Activated T-cell treated with anti-CD3 and anti-CD28 coated beads, Interleukin-2, amount 50 U/mL, for 24 hours (primary cell): ENCODE measurements around the gene SLCO4A1.

Source experiments
- DNase-seq: peaks from one replicate; pipeline ENCODE4 v3.0.0-alpha.2; 2020
- H3K27ac Mint-ChIP-seq: 2 replicates; pipeline ENCODE4 v1.8.0; 2020; ENCODE audit warnings: mild to moderate bottlenecking, mixed read lengths
- H3K27me3 Mint-ChIP-seq: 2 replicates; pipeline ENCODE4 v1.8.0; 2020; ENCODE audit warnings: mixed read lengths
- H3K36me3 Mint-ChIP-seq: 2 replicates; pipeline ENCODE4 v1.8.0; 2020; ENCODE audit warnings: low read depth, mixed read lengths
- H3K4me1 Mint-ChIP-seq: 2 replicates; pipeline ENCODE4 v1.8.0; 2020; ENCODE audit warnings: low read depth, mixed read lengths
- H3K4me3 Mint-ChIP-seq: 2 replicates; pipeline ENCODE4 v1.8.0; 2020; ENCODE audit warnings: mild to moderate bottlenecking, moderate library complexity, mixed read lengths
- H3K9me3 Mint-ChIP-seq: 2 replicates; pipeline ENCODE4 v1.8.0; 2020; ENCODE audit warnings: mixed read lengths

SLCO4A1 gene

DNA sequence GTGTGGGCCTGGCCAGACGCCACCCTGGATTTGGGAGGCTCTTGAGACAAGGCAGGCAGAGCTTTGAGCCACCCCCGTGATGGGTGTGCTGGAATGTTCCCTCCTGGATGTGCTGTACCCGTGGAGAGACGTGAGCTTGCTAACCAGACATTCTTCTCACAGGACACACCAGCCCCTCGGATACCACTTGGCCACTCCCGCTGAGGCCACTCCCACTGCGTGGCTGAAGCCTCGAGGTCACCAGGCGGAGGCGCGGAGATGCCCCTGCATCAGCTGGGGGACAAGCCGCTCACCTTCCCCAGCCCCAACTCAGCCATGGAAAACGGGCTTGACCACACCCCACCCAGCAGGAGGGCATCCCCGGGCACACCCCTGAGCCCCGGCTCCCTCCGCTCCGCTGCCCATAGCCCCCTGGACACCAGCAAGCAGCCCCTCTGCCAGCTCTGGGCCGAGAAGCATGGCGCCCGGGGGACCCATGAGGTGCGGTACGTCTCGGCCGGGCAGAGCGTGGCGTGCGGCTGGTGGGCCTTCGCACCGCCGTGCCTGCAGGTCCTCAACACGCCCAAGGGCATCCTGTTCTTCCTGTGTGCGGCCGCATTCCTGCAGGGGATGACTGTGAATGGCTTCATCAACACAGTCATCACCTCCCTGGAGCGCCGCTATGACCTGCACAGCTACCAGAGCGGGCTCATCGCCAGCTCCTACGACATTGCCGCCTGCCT lies 14.1 kb downstream of the SLCO4A1 start:
- Mint-ChIP-seq H3K27ac (no peak overlapping the region), H3K9me3 (no peaks in the 10 kb centered on the region), H3K27me3 (no peaks in the 10 kb centered on the region), H3K4me3 (no peak overlapping the region), H3K36me3 (peaks cover 77% of the 10 kb centered on the region), H3K4me1 (peaks cover 15% of the 10 kb centered on the region)
- no peak for DNase-seq

DNA sequence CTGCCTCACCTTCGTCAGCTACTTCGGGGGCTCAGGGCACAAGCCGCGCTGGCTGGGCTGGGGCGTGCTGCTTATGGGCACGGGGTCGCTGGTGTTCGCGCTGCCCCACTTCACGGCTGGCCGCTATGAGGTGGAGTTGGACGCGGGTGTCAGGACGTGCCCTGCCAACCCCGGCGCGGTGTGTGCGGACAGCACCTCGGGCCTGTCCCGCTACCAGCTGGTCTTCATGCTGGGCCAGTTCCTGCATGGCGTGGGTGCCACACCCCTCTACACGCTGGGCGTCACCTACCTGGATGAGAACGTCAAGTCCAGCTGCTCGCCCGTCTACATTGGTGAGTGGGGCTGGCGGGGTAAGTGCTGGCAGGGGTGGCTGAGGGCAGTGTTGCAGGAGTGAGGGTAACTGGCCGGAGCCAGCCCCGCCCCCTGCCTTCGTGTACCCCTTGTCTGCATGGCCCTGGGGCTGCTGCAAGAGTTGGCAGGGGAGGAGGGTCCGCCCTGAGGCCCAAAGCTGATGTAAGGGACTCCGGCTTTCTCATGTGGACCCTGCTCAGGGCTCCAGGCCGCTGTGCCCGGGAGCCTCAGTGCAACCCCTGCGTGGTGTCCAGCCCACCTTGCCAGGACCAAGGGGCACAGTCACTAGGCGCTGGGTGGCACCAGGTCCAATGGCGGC lies 14.8 kb downstream of the SLCO4A1 start:
- H3K4me1 Mint-ChIP-seq = peaks cover 10% of the 10 kb centered on the region
- H3K27me3 Mint-ChIP-seq = no peaks in the 10 kb centered on the region
- peaks cover 78% of the 10 kb centered on the region for H3K36me3 Mint-ChIP-seq
- H3K9me3 Mint-ChIP-seq = no peaks in the 10 kb centered on the region
- H3K4me3 Mint-ChIP-seq = no peak overlapping the region
- DNase-seq = no peak
- no peak overlapping the region for H3K27ac Mint-ChIP-seq

DNA sequence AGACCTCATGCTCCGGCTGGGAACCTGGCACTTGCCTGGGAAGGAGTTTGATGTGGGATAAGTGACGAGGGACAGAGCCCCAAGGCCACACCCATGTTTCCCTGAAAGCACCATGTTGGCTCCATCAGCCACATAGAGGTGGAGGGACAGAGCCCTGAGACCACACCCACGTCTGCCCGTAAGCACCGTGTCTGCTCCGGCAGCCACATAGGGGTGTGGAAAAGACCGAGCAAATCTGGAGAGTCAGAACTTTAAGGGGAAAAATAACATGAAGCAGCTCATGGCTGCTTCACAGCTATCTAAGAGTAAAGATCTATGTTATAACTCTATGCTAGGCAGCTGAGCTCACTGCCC lies 15.3 kb downstream of the SLCO4A1 start:
- H3K27ac Mint-ChIP-seq = no peak overlapping the region
- no peaks in the 10 kb centered on the region for H3K9me3 Mint-ChIP-seq
- no peaks in the 10 kb centered on the region for H3K27me3 Mint-ChIP-seq
- no peak overlapping the region for H3K4me3 Mint-ChIP-seq
- DNase-seq = no peak
- peaks cover 76% of the 10 kb centered on the region for H3K36me3 Mint-ChIP-seq
- peaks cover 4% of the 10 kb centered on the region for H3K4me1 Mint-ChIP-seq

DNA sequence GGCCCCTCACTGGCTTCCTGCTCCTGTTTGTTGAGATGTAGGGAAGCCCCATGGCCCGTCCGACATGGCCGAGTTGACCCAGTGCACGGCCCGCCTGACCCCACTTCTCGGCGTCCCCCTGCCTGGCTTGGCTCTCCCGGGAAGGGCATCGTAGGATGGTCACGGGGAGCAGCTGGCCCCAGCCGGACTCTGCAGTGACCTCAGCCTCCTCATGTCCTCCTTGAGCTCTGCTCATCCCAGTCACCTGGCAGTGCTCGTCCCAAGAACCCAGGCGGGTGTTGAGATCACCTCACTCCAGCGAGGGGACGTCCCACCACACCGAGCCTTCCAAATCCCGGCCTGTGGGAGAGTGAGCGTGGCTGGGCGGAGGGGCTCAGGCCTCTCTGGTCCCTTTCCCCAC lies 15.7 kb downstream of the SLCO4A1 start:
- H3K9me3 Mint-ChIP-seq = no peaks in the 10 kb centered on the region
- peaks cover 76% of the 10 kb centered on the region for H3K36me3 Mint-ChIP-seq
- H3K4me1 Mint-ChIP-seq = peaks cover 2% of the 10 kb centered on the region
- H3K27ac Mint-ChIP-seq = no peak overlapping the region
- no peaks in the 10 kb centered on the region for H3K27me3 Mint-ChIP-seq
- DNase-seq = no peak
- no peak overlapping the region for H3K4me3 Mint-ChIP-seq

- Mint-ChIP-seq H3K27ac (no peak overlapping the region), H3K27me3 (no peaks in the 10 kb centered on the region), H3K36me3 (peaks cover 78% of the 10 kb centered on the region), H3K9me3 (no peaks in the 10 kb centered on the region), H3K4me1 (no peaks in the 10 kb centered on the region), H3K4me3 (no peak overlapping the region)
- DNase-seq = no peak
Measured at GRCh38 chr20:62658593-62659178, 16.4 kb downstream of the SLCO4A1 start.

DNA sequence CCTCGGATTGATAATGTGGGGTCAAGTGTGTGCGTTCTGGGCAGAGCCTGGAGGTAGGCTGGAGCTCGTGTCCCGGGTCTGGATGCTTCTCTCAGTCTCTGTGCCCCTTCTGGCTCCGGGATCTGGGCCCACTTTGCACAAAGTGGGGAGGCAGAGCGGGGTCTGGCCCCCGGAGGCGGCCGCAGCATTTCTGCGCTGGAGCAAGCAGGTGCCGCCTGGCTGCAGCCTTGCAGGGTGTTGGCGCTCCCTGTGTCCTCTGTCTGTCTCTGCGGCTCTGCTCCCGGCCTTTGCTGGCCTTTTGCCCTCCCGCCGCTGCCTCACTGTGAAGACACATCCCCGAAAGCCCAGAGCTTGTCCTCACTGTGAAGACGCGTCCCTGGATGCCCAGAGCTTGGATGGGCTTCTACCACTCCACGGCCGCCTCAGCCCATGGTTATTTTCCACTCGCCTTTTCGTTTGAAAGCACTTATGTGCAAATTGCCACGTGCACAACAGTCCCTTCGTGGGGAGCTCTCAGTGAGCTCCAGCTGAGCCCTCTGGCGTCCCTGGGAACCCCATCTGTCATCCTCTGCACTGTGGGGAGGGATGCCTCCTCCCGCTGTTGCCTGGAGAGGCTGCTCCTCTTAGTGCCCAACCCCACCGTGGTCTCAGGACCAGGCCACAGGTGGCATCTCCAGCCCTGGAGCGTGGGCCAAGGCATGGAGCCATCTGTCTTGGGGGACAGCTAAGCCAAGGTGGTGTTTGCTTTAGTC lies 17.4 kb downstream of the SLCO4A1 start:
- Mint-ChIP-seq H3K9me3 (no peaks in the 10 kb centered on the region), H3K27ac (no peak overlapping the region), H3K36me3 (peaks cover 76% of the 10 kb centered on the region), H3K27me3 (no peaks in the 10 kb centered on the region), H3K4me1 (no peaks in the 10 kb centered on the region), H3K4me3 (no peak overlapping the region)
- DNase-seq = no peak

DNA sequence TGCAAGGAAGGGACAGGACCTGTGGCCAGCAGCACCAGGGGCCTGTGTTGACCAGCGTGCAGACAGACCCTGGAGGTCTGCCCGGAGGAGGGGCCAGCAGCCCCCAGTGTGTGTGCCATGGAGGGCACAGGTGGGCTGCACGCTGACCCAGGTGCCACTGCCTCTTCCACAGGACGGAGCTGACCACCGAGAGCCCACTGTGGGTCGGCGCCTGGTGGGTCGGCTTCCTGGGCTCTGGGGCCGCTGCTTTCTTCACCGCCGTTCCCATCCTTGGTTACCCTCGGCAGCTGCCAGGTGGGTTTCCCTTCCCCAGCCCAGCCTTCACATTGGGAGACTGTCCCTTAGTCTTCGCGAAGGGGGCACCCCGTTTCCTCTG lies 17.9 kb downstream of the SLCO4A1 start:
- Mint-ChIP-seq H3K27me3 (no peaks in the 10 kb centered on the region), H3K4me1 (no peaks in the 10 kb centered on the region), H3K9me3 (no peaks in the 10 kb centered on the region), H3K4me3 (no peak overlapping the region), H3K27ac (no peak overlapping the region), H3K36me3 (peaks cover 79% of the 10 kb centered on the region)
- DNase-seq = no peak

DNA sequence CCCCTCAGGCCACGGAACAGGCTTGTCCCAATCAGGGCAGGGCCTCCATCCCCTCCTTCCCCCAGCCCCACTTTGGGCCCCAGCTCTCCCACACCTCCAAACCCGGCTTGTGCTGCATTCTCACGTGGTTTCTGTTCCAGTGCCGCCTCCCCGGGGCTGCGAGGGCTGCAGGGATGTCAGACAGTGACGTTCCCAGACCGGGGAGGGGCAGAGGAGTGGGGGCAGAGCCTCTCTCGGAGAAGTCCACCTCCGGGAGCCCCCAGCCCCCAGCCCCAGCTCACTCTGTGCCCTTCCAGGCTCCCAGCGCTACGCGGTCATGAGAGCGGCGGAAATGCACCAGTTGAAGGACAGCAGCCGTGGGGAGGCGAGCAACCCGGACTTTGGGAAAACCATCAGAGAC lies 18.5 kb downstream of the SLCO4A1 start:
- H3K4me1 Mint-ChIP-seq = no peaks in the 10 kb centered on the region

DNA sequence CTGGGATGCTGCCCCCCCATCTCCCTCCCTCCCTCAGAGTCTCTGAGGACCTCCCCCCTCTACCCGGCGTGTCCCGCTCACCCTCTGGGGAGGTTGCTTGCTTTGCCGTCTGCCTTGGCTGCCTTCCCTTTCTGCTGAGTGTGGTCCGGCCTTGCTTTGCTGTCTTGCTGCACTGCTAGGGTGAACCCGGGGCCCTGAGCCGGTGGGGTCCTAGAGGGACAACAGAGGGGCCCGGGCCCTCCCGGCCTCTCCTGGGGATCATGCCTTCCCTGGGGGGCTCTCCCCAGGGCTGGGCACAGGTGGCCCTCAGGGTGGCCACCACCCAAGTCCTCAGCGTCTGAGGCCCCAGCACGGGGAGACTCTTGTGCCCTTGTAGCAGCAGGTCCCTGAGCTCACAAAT lies 19.3 kb downstream of the SLCO4A1 start:
- no peaks in the 10 kb centered on the region for H3K27me3 Mint-ChIP-seq
- peaks cover 74% of the 10 kb centered on the region for H3K36me3 Mint-ChIP-seq

More for the DNA sequence above, 18.5 kb downstream of the SLCO4A1 start:
- Mint-ChIP-seq H3K9me3 (no peaks in the 10 kb centered on the region), H3K4me3 (no peak overlapping the region), H3K27me3 (no peaks in the 10 kb centered on the region), H3K27ac (no peak overlapping the region), H3K36me3 (peaks cover 78% of the 10 kb centered on the region)
- DNase-seq = no peak

GRCh38 chr20:62662422-62662821 lies 20.1 kb downstream of the SLCO4A1 start:
- DNase-seq = no peak
- no peak overlapping the region for H3K27ac Mint-ChIP-seq
- no peaks in the 10 kb centered on the region for H3K27me3 Mint-ChIP-seq
- H3K4me3 Mint-ChIP-seq = no peak overlapping the region
- H3K4me1 Mint-ChIP-seq = no peaks in the 10 kb centered on the region
- peaks cover 74% of the 10 kb centered on the region for H3K36me3 Mint-ChIP-seq
- H3K9me3 Mint-ChIP-seq = no peaks in the 10 kb centered on the region

More for the DNA sequence above, 19.3 kb downstream of the SLCO4A1 start:
- Mint-ChIP-seq H3K9me3 (no peaks in the 10 kb centered on the region), H3K27ac (no peak overlapping the region), H3K4me1 (no peaks in the 10 kb centered on the region), H3K4me3 (no peak overlapping the region)
- no peak for DNase-seq

GRCh38 chr20:62663145-62664018 lies 21.1 kb downstream of the SLCO4A1 start:
- Mint-ChIP-seq H3K36me3 (peaks cover 76% of the 10 kb centered on the region), H3K4me3 (no peak overlapping the region), H3K9me3 (no peaks in the 10 kb centered on the region), H3K27ac (no peak overlapping the region), H3K4me1 (no peaks in the 10 kb centered on the region), H3K27me3 (no peaks in the 10 kb centered on the region)
- DNase-seq = no peak

DNA sequence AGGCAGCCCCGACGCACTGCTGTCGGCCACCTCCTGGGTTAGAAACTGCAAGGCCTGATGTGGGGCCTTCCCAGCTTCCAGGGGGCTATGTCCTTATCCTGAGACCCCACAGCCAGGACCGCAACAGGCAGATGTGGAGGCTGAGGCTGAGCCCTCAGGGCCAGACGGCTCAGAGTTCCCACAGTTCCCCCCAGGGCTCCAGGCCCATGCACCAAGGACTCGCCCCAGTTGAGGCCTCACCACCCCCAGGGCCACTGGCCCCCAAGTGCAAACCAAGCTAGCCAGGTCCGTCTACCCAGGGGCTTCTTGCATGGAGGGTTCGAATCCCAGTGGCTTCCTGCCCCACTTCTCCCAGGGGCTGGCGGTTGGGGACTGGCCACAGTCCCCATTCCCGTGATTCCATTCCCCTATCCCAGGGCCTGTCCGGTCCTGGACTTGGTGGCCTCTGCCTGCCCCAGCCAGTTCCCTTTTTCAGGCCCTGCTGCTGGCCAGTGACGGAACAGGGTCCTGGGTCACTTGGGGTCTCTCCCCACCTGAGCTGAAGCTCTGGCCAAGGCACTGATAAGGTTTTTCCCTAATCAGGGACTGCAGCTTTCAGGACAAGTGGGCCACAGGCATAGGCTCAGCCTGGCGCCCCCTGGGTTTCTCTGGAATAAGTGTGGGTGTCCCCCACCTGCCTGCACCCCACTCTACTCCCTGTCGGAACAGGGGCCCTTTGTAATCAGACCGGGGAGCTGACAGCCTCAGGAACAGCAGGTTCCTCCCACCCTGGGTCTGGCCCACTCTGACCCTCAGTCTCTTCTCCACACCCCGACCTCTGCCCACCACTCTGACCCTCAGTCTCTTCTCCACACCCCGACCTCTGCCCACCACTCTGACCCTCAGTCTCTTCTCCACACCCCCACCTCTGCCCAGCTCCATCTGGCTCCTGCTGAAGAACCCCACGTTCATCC lies 22.0 kb downstream of the SLCO4A1 start:
- Mint-ChIP-seq H3K27me3 (no peaks in the 10 kb centered on the region), H3K36me3 (peaks cover 77% of the 10 kb centered on the region), H3K4me1 (no peaks in the 10 kb centered on the region), H3K9me3 (no peaks in the 10 kb centered on the region), H3K4me3 (no peak overlapping the region), H3K27ac (no peak overlapping the region)
- DNase-seq = no peak

DNA sequence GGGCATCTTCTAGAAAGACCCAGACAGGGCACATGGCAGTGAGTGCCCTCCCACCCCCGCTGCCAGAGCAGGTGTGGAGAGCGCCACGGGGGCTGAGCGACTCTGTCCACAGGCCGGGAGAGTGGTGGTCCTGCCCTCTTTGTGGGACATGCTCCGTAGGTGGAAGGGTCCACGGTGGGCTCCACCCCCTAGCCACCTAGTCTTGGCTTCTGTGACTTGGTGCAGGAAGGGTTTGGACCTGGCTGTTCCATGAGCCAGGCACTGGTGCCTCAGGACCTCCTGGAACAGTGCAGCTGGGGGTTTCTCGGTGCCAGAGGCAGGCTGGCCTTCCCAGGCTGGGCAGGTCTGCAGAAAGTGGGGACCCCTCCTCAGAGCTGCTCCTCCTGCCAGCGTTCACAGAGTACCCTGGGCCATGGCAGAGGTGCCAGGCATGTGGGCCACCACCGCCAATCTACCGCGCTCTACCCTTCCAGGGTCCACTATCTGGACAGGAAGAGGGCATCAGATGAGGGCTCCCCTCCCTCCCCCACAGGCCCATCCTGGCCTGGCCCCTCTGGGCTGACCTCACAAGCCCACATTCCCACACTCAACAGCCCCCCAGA lies 23.0 kb downstream of the SLCO4A1 start:
- Mint-ChIP-seq H3K4me1 (no peaks in the 10 kb centered on the region), H3K27me3 (no peaks in the 10 kb centered on the region), H3K9me3 (no peaks in the 10 kb centered on the region), H3K27ac (no peak overlapping the region), H3K36me3 (peaks cover 78% of the 10 kb centered on the region), H3K4me3 (no peak overlapping the region)
- DNase-seq = no peak
